Cardiac fibroblast (primary cell): ENCODE data around the gene CARNS1.
A peak's percentile ranks its signal among the peaks of the same experiment; 100 is the strongest.

Experiments used
- DNase-seq, 2 donors: peaks; one replicate each; pipeline versions ENCODE4 v3.0.0 to v3.0.0-alpha.2; 2010; ENCODE audit warnings: low read depth in 2 of 2
- H3K4me3 ChIP-seq, 2 donors: replicated peaks in 1 of 2; 1 replicate in 1 of 2; 2 replicates in 1 of 2; pipeline ENCODE4 v1.5.1; 2011; ENCODE audit warnings: low read depth in 2 of 2, low read length in 2 of 2, mild to moderate bottlenecking in 2 of 2, moderate library complexity in 1 of 2
- CTCF ChIP-seq: IDR thresholded peaks from one replicate; pipeline ENCODE4 v1.5.1; 2011; ENCODE audit warnings: low read depth, mild to moderate bottlenecking, low read length, inconsistent platforms

The CARNS1 gene

GRCh38 chr11:67468456-67468758 lies 52.9 kb downstream of the CARNS1 start:
- H3K4me3 ChIP-seq: peak overlapping the region; percentile 71 to 82
- TF ChIP-seq CTCF: no peak
- DNase-seq: no peak

DNA sequence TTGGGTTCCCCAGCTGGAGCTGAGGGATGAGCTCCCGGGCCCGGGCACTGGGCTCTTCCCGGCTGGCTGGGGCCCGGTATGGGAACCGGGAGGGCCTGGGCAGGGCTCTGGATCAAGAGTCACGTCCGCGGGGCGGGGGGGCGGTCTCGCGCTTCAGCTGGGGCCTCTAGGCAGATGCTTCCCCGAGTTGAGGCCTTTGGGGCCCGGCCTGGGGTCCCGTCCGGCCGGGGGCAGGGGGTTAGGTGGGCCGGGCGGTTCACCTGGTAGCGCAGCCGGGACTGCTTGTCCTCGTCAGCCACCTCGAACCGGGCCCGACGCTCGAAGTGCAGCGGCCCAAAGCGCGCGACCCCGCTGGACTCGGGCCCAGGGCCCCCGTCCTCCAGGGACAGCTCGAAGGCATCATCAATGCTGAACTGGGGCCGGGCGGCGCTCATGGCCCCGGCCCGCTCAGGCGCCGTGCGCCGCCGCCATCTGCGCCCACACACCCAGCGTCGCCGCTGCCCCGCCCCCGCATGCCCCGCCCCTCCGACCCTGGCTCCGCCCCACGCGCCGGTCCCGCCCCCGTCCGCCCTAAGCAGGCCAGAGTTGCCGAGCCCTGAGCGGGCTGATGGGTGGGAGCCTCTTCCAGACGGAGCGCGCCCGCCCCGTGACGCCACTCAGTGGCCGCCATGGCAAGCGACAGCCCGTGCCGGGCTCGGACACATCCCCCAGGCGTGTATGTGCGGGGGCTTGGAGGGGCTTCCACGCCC lies 53.5 kb downstream of the CARNS1 start, which contains the start of gene TMEM134:
Gene TMEM134, minus strand, starts transcription at position 493 of the 749 bp plus-strand sequence. Its CDS starts 59 bp downstream, at position 434.
- TF ChIP-seq CTCF: peak; percentile 21

DNA sequence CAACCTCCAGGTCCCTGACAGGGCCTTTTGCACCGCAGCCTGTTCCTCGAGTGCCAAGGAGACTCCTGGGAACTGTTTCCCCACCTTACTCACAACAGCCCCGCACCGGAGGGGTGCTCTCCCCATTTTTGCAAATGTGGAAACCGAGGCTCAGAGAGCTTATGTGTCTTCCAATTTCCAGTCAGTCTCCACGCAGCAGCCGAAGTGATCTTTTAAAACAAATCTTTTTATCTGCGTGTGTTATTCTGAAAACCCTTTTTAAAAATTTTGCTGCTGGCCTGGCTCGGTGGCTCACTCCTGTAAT lies 54.0 kb downstream of the CARNS1 start:
- H3K4me3 ChIP-seq: peak overlapping the region; percentile 54 to 61
- TF ChIP-seq CTCF: no peak

More for the DNA sequence above, 53.5 kb downstream of the CARNS1 start, which contains the start of gene TMEM134:
- peak; percentile 91 to 95 for DNase-seq
- H3K4me3 ChIP-seq: peak within 1 kb of the TSS; percentile 71 to 82

DNA sequence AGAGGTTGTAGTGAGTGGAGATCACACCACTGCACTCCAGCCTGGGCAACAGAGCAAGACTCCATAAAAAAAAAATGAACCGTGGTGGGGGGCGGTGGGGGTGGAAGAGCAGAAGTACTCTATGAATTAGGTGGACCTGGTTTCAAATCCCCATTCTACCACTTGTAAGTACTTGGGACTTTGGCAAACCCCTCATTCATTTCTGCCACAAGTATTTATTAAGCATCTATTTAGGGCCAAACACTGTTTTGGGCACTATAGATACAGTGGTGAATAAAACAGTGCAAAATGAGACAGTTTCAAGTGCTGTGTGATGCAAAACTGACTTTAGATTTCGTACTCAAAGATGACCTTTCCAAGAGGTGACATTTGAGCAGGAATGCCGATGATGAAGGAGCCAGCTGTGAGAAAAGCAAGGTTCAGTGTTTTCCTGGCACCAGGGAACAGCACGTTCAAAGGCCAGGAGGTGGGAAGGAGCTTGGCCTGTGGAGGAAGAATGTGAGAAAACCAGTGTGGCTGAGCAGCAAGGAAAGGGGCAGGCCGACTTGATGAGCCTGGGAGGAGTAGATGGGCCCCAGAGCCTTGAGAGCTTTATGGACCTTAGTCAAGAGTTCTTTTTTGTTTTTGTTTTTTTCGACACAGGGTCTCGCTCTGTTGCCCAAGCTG lies 55.0 kb downstream of the CARNS1 start:
- no peak for DNase-seq
- no peak for TF ChIP-seq CTCF
- H3K4me3 ChIP-seq: no peak overlapping the region

More for the DNA sequence above, 54.0 kb downstream of the CARNS1 start:
- DNase-seq: no peak

DNA sequence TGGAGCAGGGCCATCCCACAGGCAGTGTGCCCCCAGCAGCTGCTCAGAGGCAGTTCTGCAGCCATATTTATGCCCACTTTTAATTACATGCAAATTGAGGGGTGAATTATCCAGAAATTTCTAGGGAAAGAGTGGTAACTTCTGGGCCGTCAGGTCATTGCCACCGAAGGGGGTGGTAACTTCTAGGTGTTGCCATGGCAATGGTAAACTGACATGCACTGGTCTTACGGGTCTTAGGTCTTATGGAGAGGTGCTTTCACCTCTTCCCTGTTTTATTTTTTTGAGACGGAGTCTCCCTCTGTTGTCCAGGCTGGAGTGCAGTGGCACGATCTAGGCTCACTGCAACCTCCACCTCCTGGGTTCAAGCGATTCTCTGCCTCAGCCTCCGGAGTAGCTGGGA lies 57.4 kb downstream of the CARNS1 start:
- DNase-seq: no peak
- no peak overlapping the region for H3K4me3 ChIP-seq
- no peak for TF ChIP-seq CTCF
